Esophagus squamous epithelium (tissue), 5 donors: ENCODE results near the gene PAPOLG. TPM values are rescaled to one million over a fixed set of nuclear protein-coding genes. Genes with fewer than 3 reads are reported as not detected.

Experiments used
- DNase-seq: peaks from one replicate; lab custom pipeline; 2025; lab: John Stamatoyannopoulos, UW
- H3K27ac ChIP-seq, 4 donors: fragments of 200-600 bp; sonication (generic); one replicate each; pipeline ENCODE4 v1.5.1; 2016 to 2019; ENCODE audit warnings: mild to moderate bottlenecking in 1 of 4
- H3K27me3 ChIP-seq, 4 donors: fragments of 200-600 bp; sonication (generic); 1 replicate in 3 of 4; 2 replicates in 1 of 4; pipeline versions ENCODE4 v1.5.1 to v1.6.0; 2017 to 2021; ENCODE audit warnings: antibody characterized with exemption in 1 of 4
- H3K36me3 ChIP-seq, 3 donors: fragments of 200-600 bp; sonication (generic); one replicate each; pipeline ENCODE4 v1.5.1; 2016 to 2019
- H3K4me1 ChIP-seq, 3 donors: fragments of 200-600 bp; sonication (generic); one replicate each; pipeline ENCODE4 v1.5.1; 2017 to 2019
- H3K4me3 ChIP-seq, 4 donors: fragments of 200-600 bp; sonication (generic); 1 replicate in 3 of 4; 2 replicates in 1 of 4; pipeline ENCODE4 v1.5.1; 2016 to 2019; ENCODE audit warnings: mild to moderate bottlenecking in 2 of 4, moderate library complexity in 1 of 4
- H3K9me3 ChIP-seq, 3 donors: fragments of 200-600 bp; sonication (generic); one replicate each; pipeline ENCODE4 v1.5.1; 2016 to 2019
- CTCF ChIP-seq, 6 experiments: fragments of 450-650 bp in 4 of 6; fragments of 200-600 bp in 2 of 6; sonication (generic) in 2 of 6; IDR thresholded peaks; one replicate each; pipeline ENCODE4 v1.5.1; 2016 to 2019; ENCODE audit warnings: antibody characterized with exemption in 6 of 6, mild to moderate bottlenecking in 4 of 6, moderate library complexity in 4 of 6
- POLR2A ChIP-seq, 4 donors: fragments of 450-650 bp; IDR thresholded peaks; one replicate each; pipeline ENCODE4 v1.6.1; 2017; ENCODE audit warnings: antibody characterized with exemption in 4 of 4, mild to moderate bottlenecking in 4 of 4, moderate library complexity in 3 of 4
- WGBS, 2 donors: methylation state at CpG; one replicate each; pipeline ENCODE4 v1.1.5; 2018; 5-methylcytosine and 5-hydroxymethylcytosine counted together
- intact Hi-C: fragments of 100-400 bp; cut with DNase I; formaldehyde crosslinking; loops from one replicate; pipeline ENCODE4 v1.15.0; 2022
- total RNA-seq, 4 donors: library from RNA; depleted of rRNA; stranded (reverse); fragments of >200 nt; gene quantifications; one replicate each; pipeline ENCODE4 v1.1.0, GENCODE V29; 2016
- donor health status: DM: yes; HTN: yes; CAD: no.

PAPOLG gene
- total RNA-seq, 4 donors from 2014 or later = 7.4 to 13.7 (median 12.0) TPM

GRCh38 chr2:60766283-60766682, 10.2 kb downstream of the PAPOLG start:
- no peaks in the 10 kb centered on the region for H3K9me3 ChIP-seq

GRCh38 chr2:60771508-60771907, 15.4 kb downstream of the PAPOLG start:
- intact Hi-C loops = no loop called here
- no peak for DNase-seq
- Histone ChIP-seq H3K27ac (no peak overlapping the region), H3K27me3 (no peaks in the 10 kb centered on the region), H3K4me3 (no peak overlapping the region), H3K36me3 (peaks cover 8 to 100% (median 38%) of the 10 kb centered on the region in 3 donors), H3K4me1 (no peaks in the 10 kb centered on the region), H3K9me3 (no peaks in the 10 kb centered on the region)
- WGBS, 2 donors = 95 to 96% methylated on average over 3 of the region's 3 CpGs
- TF ChIP-seq POLR2A (IDR thresholded peaks at IDR 0.05) = no peak
- no peak for TF ChIP-seq CTCF (IDR thresholded peaks at IDR 0.05)

More at GRCh38 chr2:60766283-60766682, 10.2 kb downstream of the PAPOLG start:
- no peak for DNase-seq
- 87 to 96% methylated on average over 3 of the region's 3 CpGs for WGBS, 2 donors
- intact Hi-C loops = no loop called here
- peaks cover 0 to 10% (median 0%) of the 10 kb centered on the region in 3 donors for H3K4me1 ChIP-seq
- no peak overlapping the region for H3K27ac ChIP-seq
- no peak overlapping the region for H3K4me3 ChIP-seq
- no peak for TF ChIP-seq CTCF (IDR thresholded peaks at IDR 0.05)
- no peak for TF ChIP-seq POLR2A (IDR thresholded peaks at IDR 0.05)
- H3K36me3 ChIP-seq = peaks cover 7 to 98% (median 20%) of the 10 kb centered on the region in 3 donors
- no peaks in the 10 kb centered on the region for H3K27me3 ChIP-seq

- Histone ChIP-seq H3K9me3 (no peaks in the 10 kb centered on the region), H3K36me3 (peaks cover 15 to 100% (median 37%) of the 10 kb centered on the region in 3 donors), H3K4me1 (no peaks in the 10 kb centered on the region), H3K27ac (no peak overlapping the region), H3K4me3 (no peak overlapping the region), H3K27me3 (no peaks in the 10 kb centered on the region)
- no peak for DNase-seq
- TF ChIP-seq POLR2A (IDR thresholded peaks at IDR 0.05) = no peak
- TF ChIP-seq CTCF (IDR thresholded peaks at IDR 0.05) = no peak
- WGBS, 2 donors = 84 to 86% methylated on average over 2 of the region's 2 CpGs
- intact Hi-C loops = no loop called here
These were observed 19.1 kb downstream of the PAPOLG start for GRCh38 chr2:60775048-60775639.

GRCh38 chr2:60778352-60778751, 22.3 kb downstream of the PAPOLG start:
- H3K4me3 ChIP-seq = no peak overlapping the region
- peaks cover 19 to 100% (median 23%) of the 10 kb centered on the region in 3 donors for H3K36me3 ChIP-seq
- H3K27ac ChIP-seq = no peak overlapping the region
- H3K4me1 ChIP-seq = no peaks in the 10 kb centered on the region
- intact Hi-C loops = no loop called here
- no peaks in the 10 kb centered on the region for H3K9me3 ChIP-seq
- H3K27me3 ChIP-seq = no peaks in the 10 kb centered on the region
- WGBS, 2 donors = 89 to 100% methylated on average over 3 of the region's 3 CpGs
- DNase-seq = no peak
- TF ChIP-seq CTCF (IDR thresholded peaks at IDR 0.05) = no peak
- TF ChIP-seq POLR2A (IDR thresholded peaks at IDR 0.05) = no peak

- intact Hi-C loops = no loop called here
- no peaks in the 10 kb centered on the region for H3K27me3 ChIP-seq
- no peak overlapping the region for H3K27ac ChIP-seq
- peaks cover 19 to 100% (median 25%) of the 10 kb centered on the region in 3 donors for H3K36me3 ChIP-seq
- no peaks in the 10 kb centered on the region for H3K4me1 ChIP-seq
- WGBS, 2 donors = 91 to 94% methylated on average over 5 of the region's 5 CpGs
- DNase-seq = no peak
- TF ChIP-seq POLR2A (IDR thresholded peaks at IDR 0.05) = no peak
- TF ChIP-seq CTCF (IDR thresholded peaks at IDR 0.05) = no peak
- H3K9me3 ChIP-seq = no peaks in the 10 kb centered on the region
- H3K4me3 ChIP-seq = no peak overlapping the region
These were observed 23.4 kb downstream of the PAPOLG start for GRCh38 chr2:60779426-60779825.
